Astrocyte (in vitro differentiated cells and primary cell): Measurements from ENCODE around the gene CBX6. TPM values are rescaled to one million over a fixed set of nuclear protein-coding genes. Genes with fewer than 3 reads are reported as not detected.

ENCODE experiments used
- DNase-seq: peaks from one replicate; pipeline ENCODE4 v3.0.0-alpha.2; 2010; ENCODE audit warnings: low read depth
- FAIRE-seq: peaks from 2 replicates; lab custom pipeline; 2011; peaks lifted over from hg19 to GRCh38; lab: Jason Lieb, UNC
- H2AFZ ChIP-seq: 2 replicates; pipeline ENCODE4 v1.6.0; 2012; ENCODE audit warnings: low read depth, low read length, inconsistent platforms
- H3K27ac ChIP-seq: 2 replicates; pipeline ENCODE4 v1.5.1; 2011; ENCODE audit warnings: low read depth, low read length, inconsistent platforms
- H3K27me3 ChIP-seq: 2 replicates; pipeline ENCODE4 v1.6.0; 2011; ENCODE audit warnings: low read length, inconsistent platforms; ENCODE audit not compliant: insufficient read depth
- H3K36me3 ChIP-seq: 2 replicates; pipeline ENCODE4 v1.5.1; 2011; ENCODE audit warnings: low read length, inconsistent platforms; ENCODE audit not compliant: insufficient read depth
- H3K4me1 ChIP-seq: 2 replicates; pipeline ENCODE4 v1.5.1; 2011; ENCODE audit warnings: low read length, inconsistent platforms; ENCODE audit not compliant: insufficient read depth
- H3K4me2 ChIP-seq: 2 replicates; pipeline ENCODE4 v1.6.0; 2012; ENCODE audit warnings: low read length, inconsistent platforms
- H3K4me3 ChIP-seq: 2 replicates; pipeline ENCODE4 v1.5.1; 2011; ENCODE audit warnings: low read depth, mild to moderate bottlenecking, low read length, inconsistent platforms; ENCODE audit not compliant: insufficient read depth
- H3K79me2 ChIP-seq: 2 replicates; pipeline ENCODE4 v1.6.0; 2012; ENCODE audit warnings: mild to moderate bottlenecking, low read length, inconsistent platforms; ENCODE audit not compliant: insufficient read depth
- H3K9ac ChIP-seq: 2 replicates; pipeline ENCODE4 v1.6.0; 2012; ENCODE audit warnings: mild to moderate bottlenecking, low read length, inconsistent platforms
- H3K9me3 ChIP-seq: 2 replicates; pipeline ENCODE4 v1.5.1; 2012; ENCODE audit warnings: low read depth, mild to moderate bottlenecking, low read length, inconsistent platforms; ENCODE audit not compliant: insufficient read depth
- H4K20me1 ChIP-seq: 2 replicates; pipeline ENCODE4 v1.6.0; 2012; ENCODE audit warnings: low read length, inconsistent platforms; ENCODE audit not compliant: insufficient read depth
- H3K27ac Mint-ChIP-seq: one replicate; pipeline ENCODE4 v1.8.0; 2021; ENCODE audit warnings: mild to moderate bottlenecking, mixed read lengths; ENCODE audit not compliant: unreplicated experiment
- H3K27me3 Mint-ChIP-seq: one replicate; pipeline ENCODE4 v1.8.0; 2021; ENCODE audit warnings: low read depth, mixed read lengths; ENCODE audit not compliant: unreplicated experiment
- H3K36me3 Mint-ChIP-seq: one replicate; pipeline ENCODE4 v1.8.0; 2021; ENCODE audit warnings: low read depth, mixed read lengths; ENCODE audit not compliant: unreplicated experiment
- H3K4me1 Mint-ChIP-seq: one replicate; pipeline ENCODE4 v1.8.0; 2021; ENCODE audit warnings: low read depth, mixed read lengths; ENCODE audit not compliant: unreplicated experiment
- H3K4me3 Mint-ChIP-seq: one replicate; pipeline ENCODE4 v1.8.0; 2021; ENCODE audit warnings: mild to moderate bottlenecking, moderate library complexity, mixed read lengths; ENCODE audit not compliant: unreplicated experiment
- H3K9me3 Mint-ChIP-seq: one replicate; pipeline ENCODE4 v1.8.0; 2021; ENCODE audit warnings: mild to moderate bottlenecking, mixed read lengths; ENCODE audit not compliant: unreplicated experiment
- EZH2 ChIP-seq: IDR thresholded peaks from 2 replicates; pipeline ENCODE4 v1.6.1; 2012; ENCODE audit warnings: mild to moderate bottlenecking, low read length, inconsistent platforms; ENCODE audit not compliant: insufficient read depth
- total RNA-seq: library from RNA; stranded (reverse); gene quantifications from 2 replicates; pipeline ENCODE4 v1.2.1, GENCODE V29; 2021
- TF ChIP-seq, protein P1 (sequence below): IDR thresholded peaks from 2 replicates; pipeline ENCODE4 v1.5.1; 2011; ENCODE audit warnings: low read depth, mild to moderate bottlenecking, inconsistent platforms, low read length, moderate library complexity; ENCODE audit not compliant: insufficient read depth

The CBX6 gene
- total RNA-seq, 1 donor from 2014 or later: 34.9 TPM

DNA sequence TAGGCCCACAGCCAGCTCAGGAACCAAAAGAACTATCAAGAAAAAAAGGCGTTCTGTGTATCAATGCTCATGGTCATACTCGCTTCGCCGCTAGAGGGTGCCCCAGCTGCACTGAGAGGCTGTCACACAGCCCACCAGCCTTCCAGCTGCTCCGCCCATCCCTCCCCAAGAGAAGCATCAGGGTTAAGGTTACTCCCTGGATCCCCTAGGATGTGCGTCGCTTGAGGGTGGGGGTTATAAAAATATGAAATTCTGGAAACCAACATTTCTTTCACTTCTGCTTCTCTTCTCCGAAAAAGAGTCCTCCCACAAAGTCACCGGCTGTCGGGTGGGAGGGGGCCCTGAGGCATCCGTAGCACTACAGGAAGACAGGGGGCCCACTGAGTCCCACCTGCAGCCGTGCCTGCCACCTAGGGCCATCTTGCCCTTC, 1.7 kb downstream of the CBX6 start:
- FAIRE-seq (peak; percentile 39), DNase-seq (peak; percentile 48)
- peaks cover 2% of the 10 kb centered on the region for H3K36me3 Mint-ChIP-seq
- no peaks in the 10 kb centered on the region for H3K9me3 ChIP-seq
- no peaks in the 10 kb centered on the region for H3K27me3 Mint-ChIP-seq
- peaks cover 9% of the 10 kb centered on the region for H3K4me1 Mint-ChIP-seq
- peaks cover 10% of the 10 kb centered on the region for H3K4me1 ChIP-seq
- peak overlapping the region; percentile 69 for H3K27ac Mint-ChIP-seq
- peak overlapping the region; percentile 91 for H3K4me3 Mint-ChIP-seq
- no peak overlapping the region for H2AFZ ChIP-seq
- H3K4me2 ChIP-seq: peak overlapping the region; percentile 98
- peak overlapping the region; percentile 83 for H3K9ac ChIP-seq
- H3K27ac ChIP-seq: no peak overlapping the region
- no peaks in the 10 kb centered on the region for H3K9me3 Mint-ChIP-seq
- H3K79me2 ChIP-seq: peaks cover 30% of the 10 kb centered on the region
- H3K4me3 ChIP-seq: peak overlapping the region; percentile 76
- H4K20me1 ChIP-seq: peaks cover 49% of the 10 kb centered on the region
- H3K27me3 ChIP-seq: peaks cover 12% of the 10 kb centered on the region
- H3K36me3 ChIP-seq: no peaks in the 10 kb centered on the region
- no peak for TF ChIP-seq EZH2
- TF ChIP-seq, protein P1, sequence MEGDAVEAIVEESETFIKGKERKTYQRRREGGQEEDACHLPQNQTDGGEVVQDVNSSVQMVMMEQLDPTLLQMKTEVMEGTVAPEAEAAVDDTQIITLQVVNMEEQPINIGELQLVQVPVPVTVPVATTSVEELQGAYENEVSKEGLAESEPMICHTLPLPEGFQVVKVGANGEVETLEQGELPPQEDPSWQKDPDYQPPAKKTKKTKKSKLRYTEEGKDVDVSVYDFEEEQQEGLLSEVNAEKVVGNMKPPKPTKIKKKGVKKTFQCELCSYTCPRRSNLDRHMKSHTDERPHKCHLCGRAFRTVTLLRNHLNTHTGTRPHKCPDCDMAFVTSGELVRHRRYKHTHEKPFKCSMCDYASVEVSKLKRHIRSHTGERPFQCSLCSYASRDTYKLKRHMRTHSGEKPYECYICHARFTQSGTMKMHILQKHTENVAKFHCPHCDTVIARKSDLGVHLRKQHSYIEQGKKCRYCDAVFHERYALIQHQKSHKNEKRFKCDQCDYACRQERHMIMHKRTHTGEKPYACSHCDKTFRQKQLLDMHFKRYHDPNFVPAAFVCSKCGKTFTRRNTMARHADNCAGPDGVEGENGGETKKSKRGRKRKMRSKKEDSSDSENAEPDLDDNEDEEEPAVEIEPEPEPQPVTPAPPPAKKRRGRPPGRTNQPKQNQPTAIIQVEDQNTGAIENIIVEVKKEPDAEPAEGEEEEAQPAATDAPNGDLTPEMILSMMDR: peak; percentile 97

DNA sequence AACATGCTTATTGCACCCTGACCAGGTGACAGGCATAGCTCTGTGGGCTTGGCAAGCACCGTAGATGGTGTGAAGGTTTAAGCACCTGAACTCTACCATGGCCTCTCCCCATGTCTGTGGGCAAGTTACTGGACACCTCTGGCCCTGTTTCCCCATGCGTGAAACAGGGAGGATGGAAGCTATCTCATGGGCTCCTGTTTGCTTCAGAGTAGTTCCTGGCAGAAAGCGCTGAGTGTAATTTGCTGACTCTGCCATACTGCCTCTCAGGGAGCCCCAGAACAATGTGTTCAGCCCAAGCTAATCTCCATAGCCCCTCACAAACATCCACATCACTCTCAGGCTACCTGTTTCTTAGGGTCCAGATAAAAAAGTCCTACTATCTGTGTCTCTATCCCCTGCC, 2.4 kb downstream of the CBX6 start:
- DNase-seq (no peak), FAIRE-seq (no peak)
- H3K79me2 ChIP-seq: peaks cover 32% of the 10 kb centered on the region
- no peak overlapping the region for H3K27ac ChIP-seq
- Mint-ChIP-seq H3K4me1 (peaks cover 9% of the 10 kb centered on the region), H3K36me3 (peaks cover 2% of the 10 kb centered on the region), H3K27me3 (no peaks in the 10 kb centered on the region), H3K27ac (no peak overlapping the region), H3K9me3 (no peaks in the 10 kb centered on the region), H3K4me3 (no peak overlapping the region)
- no peak for TF ChIP-seq EZH2
- TF ChIP-seq, protein P1: no peak
- H3K36me3 ChIP-seq: no peaks in the 10 kb centered on the region
- H3K4me2 ChIP-seq: peak overlapping the region; percentile 98
- peaks cover 16% of the 10 kb centered on the region for H3K4me1 ChIP-seq
- no peak overlapping the region for H3K9ac ChIP-seq
- H3K27me3 ChIP-seq: peaks cover 9% of the 10 kb centered on the region
- H2AFZ ChIP-seq: no peak overlapping the region
- H3K9me3 ChIP-seq: no peaks in the 10 kb centered on the region
- H3K4me3 ChIP-seq: no peak overlapping the region
- H4K20me1 ChIP-seq: peaks cover 55% of the 10 kb centered on the region

DNA sequence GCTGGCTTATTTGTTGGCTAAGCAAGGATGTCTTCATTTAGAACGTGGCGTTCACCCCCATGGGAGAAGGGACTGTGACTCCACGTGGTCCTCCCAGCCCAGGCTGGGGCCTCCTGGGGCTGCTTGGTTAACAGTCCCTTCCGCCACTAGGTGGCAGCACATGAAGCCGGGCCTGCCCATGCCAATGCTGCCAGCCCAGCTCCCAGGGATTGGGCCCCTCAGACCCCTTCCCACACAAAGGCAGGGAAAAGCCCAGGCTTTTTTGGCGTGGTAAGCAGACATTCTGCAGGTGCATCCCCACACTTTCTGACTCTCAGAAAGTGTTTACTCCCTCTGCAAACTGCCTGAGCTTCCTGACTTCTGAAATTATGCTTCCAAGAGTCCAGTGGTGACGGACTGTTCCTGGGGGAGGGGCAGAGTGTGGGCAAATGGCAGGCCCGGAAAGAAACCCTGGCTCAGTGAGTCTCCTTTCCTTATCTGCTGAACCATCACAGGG, 3.1 kb downstream of the CBX6 start:
- no peak overlapping the region for H2AFZ ChIP-seq
- no peaks in the 10 kb centered on the region for H3K9me3 Mint-ChIP-seq
- peaks cover 3% of the 10 kb centered on the region for H3K36me3 Mint-ChIP-seq
- peaks cover 21% of the 10 kb centered on the region for H3K4me1 ChIP-seq
- H3K27me3 Mint-ChIP-seq: no peaks in the 10 kb centered on the region
- no peak overlapping the region for H3K4me3 Mint-ChIP-seq
- peaks cover 6% of the 10 kb centered on the region for H3K27me3 ChIP-seq
- no peaks in the 10 kb centered on the region for H3K9me3 ChIP-seq
- FAIRE-seq (no peak), DNase-seq (no peak)
- TF ChIP-seq, protein P1: peak; percentile 79
- TF ChIP-seq EZH2: no peak
- peaks cover 11% of the 10 kb centered on the region for H3K4me1 Mint-ChIP-seq
- H3K4me3 ChIP-seq: no peak overlapping the region
- H3K79me2 ChIP-seq: peaks cover 32% of the 10 kb centered on the region
- H3K4me2 ChIP-seq: no peak overlapping the region
- H3K27ac Mint-ChIP-seq: no peak overlapping the region
- H3K36me3 ChIP-seq: no peaks in the 10 kb centered on the region
- H3K27ac ChIP-seq: no peak overlapping the region
- H4K20me1 ChIP-seq: peaks cover 62% of the 10 kb centered on the region
- no peak overlapping the region for H3K9ac ChIP-seq
